GM12873 (cell line): ENCODE data around the gene SPATA7.

ENCODE experiments used
- TF ChIP-seq, protein P1 (sequence below): IDR thresholded peaks from 2 replicates; pipeline ENCODE4 v1.5.1; 2012; ENCODE audit warnings: low read depth, mild to moderate bottlenecking, moderate library complexity, low read length, control low read depth; ENCODE audit not compliant: insufficient read depth; ENCODE audit errors: missing control alignments

SPATA7 gene

DNA sequence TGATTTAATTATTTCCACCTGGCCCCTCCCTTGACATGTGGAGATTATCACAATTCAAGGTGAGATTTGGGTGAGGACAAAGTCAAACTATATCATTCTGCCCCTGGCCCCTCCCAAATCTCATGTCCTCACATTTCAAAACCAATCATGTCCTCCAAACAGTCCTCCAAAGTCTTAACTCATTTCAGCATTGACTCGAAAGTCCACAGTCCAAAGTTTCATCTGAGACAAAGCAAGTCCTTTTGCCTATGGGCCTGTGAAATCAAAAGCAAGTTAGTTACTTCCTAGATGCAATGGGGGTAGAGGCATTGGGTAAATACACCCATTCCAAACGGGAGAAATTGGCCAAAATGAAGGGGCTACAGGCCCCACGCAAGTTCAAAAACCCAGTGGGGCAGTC is 31.1 kb upstream of the SPATA7 start:
- TF ChIP-seq, protein P1, sequence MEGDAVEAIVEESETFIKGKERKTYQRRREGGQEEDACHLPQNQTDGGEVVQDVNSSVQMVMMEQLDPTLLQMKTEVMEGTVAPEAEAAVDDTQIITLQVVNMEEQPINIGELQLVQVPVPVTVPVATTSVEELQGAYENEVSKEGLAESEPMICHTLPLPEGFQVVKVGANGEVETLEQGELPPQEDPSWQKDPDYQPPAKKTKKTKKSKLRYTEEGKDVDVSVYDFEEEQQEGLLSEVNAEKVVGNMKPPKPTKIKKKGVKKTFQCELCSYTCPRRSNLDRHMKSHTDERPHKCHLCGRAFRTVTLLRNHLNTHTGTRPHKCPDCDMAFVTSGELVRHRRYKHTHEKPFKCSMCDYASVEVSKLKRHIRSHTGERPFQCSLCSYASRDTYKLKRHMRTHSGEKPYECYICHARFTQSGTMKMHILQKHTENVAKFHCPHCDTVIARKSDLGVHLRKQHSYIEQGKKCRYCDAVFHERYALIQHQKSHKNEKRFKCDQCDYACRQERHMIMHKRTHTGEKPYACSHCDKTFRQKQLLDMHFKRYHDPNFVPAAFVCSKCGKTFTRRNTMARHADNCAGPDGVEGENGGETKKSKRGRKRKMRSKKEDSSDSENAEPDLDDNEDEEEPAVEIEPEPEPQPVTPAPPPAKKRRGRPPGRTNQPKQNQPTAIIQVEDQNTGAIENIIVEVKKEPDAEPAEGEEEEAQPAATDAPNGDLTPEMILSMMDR: no peak

DNA sequence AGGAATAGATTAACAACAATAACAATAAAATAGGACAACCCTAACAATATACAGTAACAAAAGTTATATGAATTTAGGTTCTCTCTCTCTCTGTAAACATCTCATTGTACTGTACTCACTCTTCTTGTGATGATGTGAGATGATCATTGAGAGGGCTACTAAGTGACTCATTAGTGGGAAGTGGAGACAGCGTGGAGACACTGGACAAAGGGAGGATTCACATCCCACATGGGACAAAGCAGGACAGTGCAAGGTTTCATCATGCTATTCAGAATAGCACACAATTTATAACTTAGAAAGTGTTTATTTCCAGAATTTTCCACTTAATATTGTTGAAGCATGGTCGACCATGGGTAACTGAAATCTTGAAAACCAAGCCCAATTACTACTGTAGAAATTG is 26.0 kb upstream of the SPATA7 start:
- TF ChIP-seq, protein P1: no peak

DNA sequence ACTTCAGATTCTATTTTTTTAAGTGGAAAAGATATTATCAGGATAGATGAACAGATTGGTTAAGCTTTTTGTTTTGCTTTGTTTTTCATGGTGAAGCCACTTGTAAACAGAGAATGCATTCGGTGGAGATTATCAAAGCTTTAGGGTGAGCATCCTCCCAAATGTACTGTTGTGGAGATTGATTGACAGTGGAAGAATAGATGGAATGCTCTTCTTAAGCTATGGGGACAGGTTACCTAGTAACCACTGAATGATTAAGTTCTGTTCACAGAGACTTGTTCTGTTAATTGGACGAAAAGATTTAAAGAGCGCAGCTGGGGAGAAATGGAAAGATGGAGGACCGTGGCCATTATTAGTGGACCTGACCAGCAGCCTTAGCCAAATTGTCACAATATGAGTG is 21.8 kb upstream of the SPATA7 start:
- TF ChIP-seq, protein P1: no peak

DNA sequence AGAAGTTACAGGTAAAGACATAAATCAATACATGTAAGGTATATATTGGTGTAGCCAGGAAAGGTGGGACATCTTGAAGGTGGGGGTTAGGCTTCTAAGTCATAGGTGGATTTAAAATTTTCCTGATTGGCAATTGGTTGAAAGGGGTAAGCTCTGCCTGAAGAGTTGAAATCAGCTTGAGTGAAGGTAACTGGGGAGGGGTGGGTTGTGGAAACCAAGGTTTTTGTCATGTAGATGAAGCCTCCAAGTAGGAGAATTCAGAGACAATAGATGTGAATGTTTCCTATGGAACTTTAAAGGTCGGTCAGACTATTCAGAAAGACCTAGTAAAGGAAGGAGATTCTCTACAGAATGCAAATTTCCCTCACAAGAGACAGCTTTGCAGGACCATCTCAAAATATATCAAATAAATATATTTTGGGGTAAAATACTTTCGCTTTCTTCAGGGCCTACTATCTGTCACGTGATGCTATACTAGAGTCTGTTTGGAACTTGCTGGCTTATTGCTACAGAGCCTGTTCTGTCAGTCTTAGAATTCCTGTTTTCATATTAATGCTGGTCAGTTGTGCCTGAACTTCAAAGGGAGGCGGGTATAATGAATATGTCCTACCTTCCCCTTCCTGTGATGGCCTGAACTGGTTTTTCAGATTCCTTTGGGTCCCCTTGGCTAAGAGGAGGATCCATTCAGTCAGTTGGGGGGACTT is 20.6 kb upstream of the SPATA7 start:
- TF ChIP-seq, protein P1: no peak

DNA sequence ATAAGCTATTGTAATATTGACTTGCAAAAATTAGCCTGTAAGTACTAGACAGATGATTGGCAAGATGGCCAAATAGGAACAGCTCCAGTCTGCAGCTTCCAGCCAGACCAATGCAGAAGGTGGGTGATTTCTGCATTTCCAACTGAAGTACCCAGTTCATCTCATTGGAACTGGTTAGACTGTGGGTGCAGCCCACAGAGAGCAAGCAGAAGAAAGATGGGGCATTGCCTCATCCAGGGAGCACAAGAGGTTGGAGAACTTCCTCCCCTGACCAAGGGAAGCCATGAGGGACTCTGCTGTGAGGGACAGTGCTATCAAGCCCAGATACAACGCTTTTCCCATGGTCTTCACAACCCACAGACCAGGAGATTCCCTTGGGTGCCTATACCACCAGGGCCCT is 16.0 kb upstream of the SPATA7 start:
- TF ChIP-seq, protein P1: no peak

DNA sequence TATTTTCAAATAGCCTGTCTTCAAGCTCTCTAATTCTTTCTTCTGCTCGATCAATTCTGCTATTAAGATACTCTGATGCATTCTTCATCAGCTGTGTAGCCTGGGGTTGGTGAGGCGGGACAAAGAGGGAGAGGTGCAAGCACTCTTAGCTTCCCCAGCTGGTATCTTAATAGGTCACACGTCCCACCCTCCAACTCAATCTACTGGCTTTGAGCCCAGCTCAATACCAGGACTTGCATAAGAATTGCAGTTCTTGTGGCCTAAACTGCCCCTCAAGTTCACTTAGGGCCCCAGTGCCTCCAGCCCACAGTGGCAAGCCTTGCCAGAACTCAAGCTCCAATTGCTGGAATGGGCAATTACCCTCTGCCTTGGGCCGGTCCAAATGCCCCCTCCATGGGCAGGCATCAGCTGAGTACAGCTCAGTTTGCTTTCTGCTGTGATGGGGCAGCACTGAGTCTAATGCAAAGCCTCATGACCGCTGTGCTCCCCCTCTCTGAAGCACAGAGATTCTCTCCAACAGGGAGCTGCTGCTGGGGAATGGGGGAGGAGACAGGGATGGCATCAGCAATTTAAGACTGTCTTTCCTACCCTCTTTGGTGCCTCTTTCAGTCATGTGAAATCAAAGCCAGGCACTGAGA is 5.6 kb upstream of the SPATA7 start:
- TF ChIP-seq, protein P1: no peak

DNA sequence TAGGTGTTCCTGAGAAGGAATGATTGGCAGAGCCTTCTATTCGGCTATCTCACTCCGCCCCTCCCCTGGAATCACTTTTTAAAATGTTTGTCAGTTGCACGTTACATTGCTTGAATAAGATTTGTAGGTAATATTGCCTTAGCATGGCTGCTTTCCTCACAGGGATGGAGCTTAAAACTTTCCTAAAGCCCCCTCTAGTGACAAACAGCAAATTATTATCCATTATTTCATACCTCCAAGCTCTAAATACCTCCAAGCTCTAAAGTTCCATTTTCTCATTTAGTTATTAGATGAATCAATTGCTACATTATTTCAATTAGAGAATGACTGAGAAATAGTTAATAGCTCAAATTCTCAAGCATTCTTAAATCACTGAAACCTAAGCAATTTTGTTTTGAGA is 5.1 kb upstream of the SPATA7 start:
- TF ChIP-seq, protein P1: peak; percentile 19
